Lower leg skin (tissue), 4 donors: ENCODE measurements around the gene LRP1. TPM values are rescaled to one million over a fixed set of nuclear protein-coding genes. Genes with fewer than 3 reads are reported as not detected.

ENCODE experiments used
- DNase-seq, 2 donors: peaks; one replicate each; pipeline ENCODE4 v3.0.0-alpha.2; 2019; ENCODE audit warnings: low spot score in 2 of 2
- H3K4me3 ChIP-seq: fragments of 200-600 bp; sonication (generic); 2 replicates; pipeline ENCODE4 v1.5.1; 2017; ENCODE audit warnings: mild to moderate bottlenecking, low read depth; ENCODE audit not compliant: poor library complexity, severe bottlenecking
- CTCF ChIP-seq, 3 donors: fragments of 450-650 bp; IDR thresholded peaks; one replicate each; pipeline ENCODE4 v1.5.1; 2016; ENCODE audit warnings: antibody characterized with exemption in 3 of 3, mild to moderate bottlenecking in 3 of 3, moderate library complexity in 2 of 3
- POLR2A ChIP-seq, 2 donors: fragments of 450-650 bp; IDR thresholded peaks; one replicate each; pipeline ENCODE4 v1.6.1; 2016 to 2017; ENCODE audit warnings: antibody characterized with exemption in 2 of 2, mild to moderate bottlenecking in 1 of 2, moderate library complexity in 1 of 2
- WGBS, 2 donors: methylation state at CpG; one replicate each; pipeline ENCODE4 v1.1.5; 2018; 5-methylcytosine and 5-hydroxymethylcytosine counted together
- intact Hi-C: fragments of 100-400 bp; cut with DNase I; formaldehyde crosslinking; loops from one replicate; pipeline ENCODE4 v1.15.0; 2023; ENCODE audit warnings: low total_unique reads
- total RNA-seq, 4 donors: library from RNA; depleted of rRNA; stranded (reverse); fragments of >200 nt; gene quantifications; one replicate each; pipeline ENCODE4 v1.1.0, GENCODE V29; 2016

LRP1 gene
- total RNA-seq, 4 donors from 2014 or later, result 93.4 to 156 (median 101) TPM

GRCh38 chr12:57128519-57129247 is 400 bp downstream of the LRP1 start:
- no peak for TF ChIP-seq CTCF (IDR thresholded peaks at IDR 0.05)
- no peak for TF ChIP-seq POLR2A (IDR thresholded peaks at IDR 0.05)
- intact Hi-C loops, result no loop called here
- DNase-seq, result no peak
- H3K4me3 ChIP-seq, result peak overlapping the region; percentile 62
- WGBS, 2 donors, result 1 to 3% methylated on average over 28 to 31 of the region's 35 CpGs

- no peak for DNase-seq
- no peak for TF ChIP-seq POLR2A (IDR thresholded peaks at IDR 0.05)
- peak overlapping the region; percentile 62 for H3K4me3 ChIP-seq
- WGBS, 2 donors, result 7 to 8% methylated on average over 10 to 12 of the region's 12 CpGs
- intact Hi-C loops, result no loop called here
Measured at GRCh38 chr12:57129321-57129842, 1.1 kb downstream of the LRP1 start.

GRCh38 chr12:57129889-57130288 is 1.6 kb downstream of the LRP1 start:
- peak overlapping the region; percentile 62 for H3K4me3 ChIP-seq
- intact Hi-C loops, result no loop called here
- DNase-seq, result peak in 1 of 2 donors; percentile 82
- TF ChIP-seq CTCF (IDR thresholded peaks at IDR 0.05) (no peak), POLR2A (IDR thresholded peaks at IDR 0.05) (no peak)

GRCh38 chr12:57130941-57131340 is 2.7 kb downstream of the LRP1 start:
- intact Hi-C loops, result no loop called here
- WGBS, 2 donors, result 49 to 53% methylated on average over 2 of the region's 2 CpGs
- DNase-seq, result no peak
- H3K4me3 ChIP-seq, result no peak overlapping the region
- no peak for TF ChIP-seq CTCF (IDR thresholded peaks at IDR 0.05)

GRCh38 chr12:57131896-57132744 is 3.8 kb downstream of the LRP1 start:
- no peak overlapping the region for H3K4me3 ChIP-seq
- no peak for TF ChIP-seq POLR2A (IDR thresholded peaks at IDR 0.05)
- no peak for TF ChIP-seq CTCF (IDR thresholded peaks at IDR 0.05)
- DNase-seq, result no peak
- 39 to 46% methylated on average over 9 of the region's 9 CpGs for WGBS, 2 donors
- intact Hi-C loops, result no loop called here

- WGBS, 2 donors, result 53 to 59% methylated on average over 4 of the region's 4 CpGs
- TF ChIP-seq POLR2A (IDR thresholded peaks at IDR 0.05), result no peak
- no peak for TF ChIP-seq CTCF (IDR thresholded peaks at IDR 0.05)
- no peak overlapping the region for H3K4me3 ChIP-seq
- no peak for DNase-seq
- intact Hi-C loops, result no loop called here
Measured at GRCh38 chr12:57133013-57133569, 4.8 kb downstream of the LRP1 start.
